Measurements from ENCODE around the gene TSPEAR. TPM values are rescaled to one million over a fixed set of nuclear protein-coding genes. Genes with fewer than 3 reads are reported as not detected.

Gene TSPEAR
- total RNA-seq, 1 donor from 2014 or later: 0.15 TPM

DNA sequence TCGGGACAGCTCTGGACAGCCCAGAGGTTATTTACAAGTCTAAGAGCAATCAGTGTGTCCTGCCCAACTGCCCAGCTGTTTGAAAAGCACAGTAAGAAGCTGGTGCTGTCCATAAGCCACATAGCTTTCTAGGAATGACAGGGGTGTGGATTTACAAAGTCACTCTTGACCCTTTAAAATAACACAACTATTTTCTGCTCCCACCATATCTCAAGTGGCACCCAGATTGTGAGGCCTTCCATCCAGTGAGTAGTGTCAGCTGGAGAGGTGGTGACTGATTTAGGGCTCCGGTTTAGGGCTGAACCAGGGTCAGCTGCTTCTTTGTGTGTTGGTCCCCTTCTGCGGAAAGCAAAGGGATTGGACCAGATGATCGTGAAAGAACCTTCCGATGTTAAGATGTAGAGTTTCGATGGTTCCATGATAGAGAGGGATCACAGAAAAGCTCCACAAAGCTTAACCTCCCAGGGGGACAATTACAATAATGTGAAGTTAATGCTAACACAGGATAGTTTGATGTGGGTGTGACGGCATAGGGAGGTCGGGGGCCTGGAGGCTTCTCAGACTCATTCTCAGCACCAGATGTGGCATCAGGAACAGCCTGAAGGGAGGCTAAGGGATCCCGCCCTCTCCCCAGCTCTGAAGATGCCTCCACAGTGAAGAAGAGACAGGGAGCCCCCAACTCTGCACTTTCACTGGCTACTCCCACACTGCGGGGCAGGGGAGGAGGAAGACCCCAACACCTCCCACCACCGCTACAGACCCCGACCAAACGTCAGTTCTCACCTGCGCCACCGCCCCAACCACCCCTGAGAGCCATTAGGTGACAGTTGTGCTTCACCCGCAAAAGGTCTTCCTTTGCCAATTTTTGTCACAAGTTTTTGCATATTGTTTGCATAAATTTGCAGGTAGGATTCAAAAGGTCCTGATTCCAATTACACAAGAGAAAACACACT lies 215.5 kb downstream of the TSPEAR start:
- no peak for TF ChIP-seq CTCF (IDR thresholded peaks at IDR 0.05)
- Mint-ChIP-seq H3K27ac (ENCODE audit: unreplicated experiment) (no peak overlapping the region), H3K36me3 (ENCODE audit: low read depth) (peaks cover 19% of the 10 kb centered on the region), H3K9me3 (ENCODE audit: low read depth) (peaks cover 20% of the 10 kb centered on the region), H3K4me1 (ENCODE audit: low read depth) (peaks cover 3% of the 10 kb centered on the region), H3K4me3 (ENCODE audit: unreplicated experiment) (no peak overlapping the region), H3K27me3 (ENCODE audit: low read depth) (peaks cover 1% of the 10 kb centered on the region)
- peak; percentile 24 for DNase-seq (ENCODE audit: low spot score)

DNA sequence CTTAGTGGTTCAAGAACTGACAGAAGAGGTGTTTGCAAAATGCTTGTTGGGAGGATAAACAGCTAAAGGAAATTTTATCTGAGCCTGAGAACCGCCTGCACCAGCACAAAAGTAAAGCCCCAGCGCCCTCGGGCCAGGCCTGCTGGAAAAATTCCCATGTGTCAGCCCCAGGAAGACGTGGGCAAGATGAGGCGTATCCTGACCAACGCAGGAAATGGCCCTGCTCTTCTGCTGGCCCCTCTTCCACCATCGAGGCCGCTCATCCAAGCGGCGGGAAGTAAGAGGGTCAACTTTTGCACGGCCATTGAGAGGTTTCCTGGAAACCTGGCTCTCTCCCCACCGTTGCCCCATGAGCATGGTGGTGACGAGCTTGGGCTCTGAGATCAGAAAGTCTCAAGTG lies 216.4 kb downstream of the TSPEAR start:
- Mint-ChIP-seq H3K36me3 (ENCODE audit: low read depth) (peaks cover 19% of the 10 kb centered on the region), H3K4me1 (ENCODE audit: low read depth) (peaks cover 3% of the 10 kb centered on the region), H3K27me3 (ENCODE audit: low read depth) (peaks cover 1% of the 10 kb centered on the region), H3K27ac (ENCODE audit: unreplicated experiment) (no peak overlapping the region), H3K4me3 (ENCODE audit: unreplicated experiment) (no peak overlapping the region), H3K9me3 (ENCODE audit: low read depth) (peaks cover 20% of the 10 kb centered on the region)
- no peak for DNase-seq (ENCODE audit: low spot score)
- no peak for TF ChIP-seq CTCF (IDR thresholded peaks at IDR 0.05)

GRCh38 chr21:44494418-44494817 lies 217.0 kb downstream of the TSPEAR start:
- no peak for TF ChIP-seq CTCF (IDR thresholded peaks at IDR 0.05)
- Mint-ChIP-seq H3K4me3 (ENCODE audit: unreplicated experiment) (no peak overlapping the region), H3K36me3 (ENCODE audit: low read depth) (peaks cover 19% of the 10 kb centered on the region), H3K27ac (ENCODE audit: unreplicated experiment) (no peak overlapping the region), H3K4me1 (ENCODE audit: low read depth) (peaks cover 3% of the 10 kb centered on the region), H3K27me3 (ENCODE audit: low read depth) (peaks cover 1% of the 10 kb centered on the region), H3K9me3 (ENCODE audit: low read depth) (peaks cover 20% of the 10 kb centered on the region)
- no peak for DNase-seq (ENCODE audit: low spot score)

GRCh38 chr21:44492567-44493385 lies 218.6 kb downstream of the TSPEAR start:
- no peak for DNase-seq (ENCODE audit: low spot score)
- Mint-ChIP-seq H3K27me3 (ENCODE audit: low read depth) (peaks cover 1% of the 10 kb centered on the region), H3K36me3 (ENCODE audit: low read depth) (peaks cover 19% of the 10 kb centered on the region), H3K27ac (ENCODE audit: unreplicated experiment) (peak overlapping the region; percentile 12), H3K4me1 (ENCODE audit: low read depth) (peaks cover 3% of the 10 kb centered on the region), H3K9me3 (ENCODE audit: low read depth) (peaks cover 20% of the 10 kb centered on the region), H3K4me3 (ENCODE audit: unreplicated experiment) (no peak overlapping the region)
- no peak for TF ChIP-seq CTCF (IDR thresholded peaks at IDR 0.05)

DNA sequence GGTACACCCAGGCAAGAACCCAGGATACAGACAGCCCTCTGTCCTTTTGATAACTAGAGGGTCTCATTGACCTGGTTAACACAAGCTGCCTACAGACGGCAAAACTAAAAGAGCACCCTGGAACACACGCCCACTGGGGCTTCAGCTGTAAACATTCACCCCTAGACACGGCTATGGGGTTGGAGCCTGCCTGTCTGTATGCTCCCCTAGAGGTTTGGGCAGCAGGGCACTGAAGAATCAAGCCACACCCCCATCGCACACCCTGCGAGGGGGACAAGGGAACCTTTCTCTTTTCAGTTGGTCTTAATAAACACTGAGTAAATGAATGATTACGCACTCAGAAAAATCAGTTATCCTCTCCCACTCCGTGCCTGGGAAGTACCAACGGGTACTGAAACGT lies 220.6 kb downstream of the TSPEAR start:
- no peak overlapping the region for H3K4me3 Mint-ChIP-seq (ENCODE audit: unreplicated experiment)
- H3K36me3 Mint-ChIP-seq (ENCODE audit: low read depth): peaks cover 19% of the 10 kb centered on the region
- no peak for TF ChIP-seq CTCF (IDR thresholded peaks at IDR 0.05)
- no peak for DNase-seq (ENCODE audit: low spot score)
- H3K9me3 Mint-ChIP-seq (ENCODE audit: low read depth): peaks cover 20% of the 10 kb centered on the region
- no peaks in the 10 kb centered on the region for H3K27me3 Mint-ChIP-seq (ENCODE audit: low read depth)
- H3K4me1 Mint-ChIP-seq (ENCODE audit: low read depth): peaks cover 3% of the 10 kb centered on the region
- no peak overlapping the region for H3K27ac Mint-ChIP-seq (ENCODE audit: unreplicated experiment)

All from chondrocyte (in vitro differentiated cells).